HT-29 (cell line): ENCODE measurements around the gene SIK2. TPM values are rescaled to one million over a fixed set of nuclear protein-coding genes. Genes with fewer than 3 reads are reported as not detected.

Experiments
- DNase-seq: peaks from one replicate; pipeline ENCODE4 v3.0.0-alpha.2; 2015; ENCODE audit warnings: low spot score
- total RNA-seq: library from RNA; depleted of rRNA; stranded (reverse); fragments of >200 nt; shearing (Covaris generic); gene quantifications from 2 replicates; pipeline ENCODE4 v1.2.3, GENCODE V29; 2014

Gene SIK2
- total RNA-seq, 1 experiment from 2014 or later: 11.4 TPM

DNA sequence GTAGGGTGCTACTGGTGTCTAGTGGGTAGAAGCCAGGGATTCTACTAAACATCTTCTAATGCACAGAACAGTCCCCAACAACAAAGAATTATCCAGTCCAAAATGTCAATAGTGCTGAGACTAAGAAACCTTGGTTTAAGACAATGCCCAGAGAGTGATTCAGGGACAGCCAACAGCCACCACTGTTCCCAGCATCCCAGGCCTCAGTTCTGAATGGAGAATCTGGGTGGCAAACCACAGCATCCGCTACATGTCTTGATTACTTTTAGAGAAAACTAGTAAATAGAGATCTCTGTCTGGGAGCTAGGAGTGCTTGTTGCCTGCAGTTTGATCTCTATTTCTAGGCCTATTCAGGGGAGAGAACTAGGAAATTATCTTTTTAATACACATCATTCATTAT lies 20.9 kb upstream of the SIK2 start:
- DNase-seq: no peak

DNA sequence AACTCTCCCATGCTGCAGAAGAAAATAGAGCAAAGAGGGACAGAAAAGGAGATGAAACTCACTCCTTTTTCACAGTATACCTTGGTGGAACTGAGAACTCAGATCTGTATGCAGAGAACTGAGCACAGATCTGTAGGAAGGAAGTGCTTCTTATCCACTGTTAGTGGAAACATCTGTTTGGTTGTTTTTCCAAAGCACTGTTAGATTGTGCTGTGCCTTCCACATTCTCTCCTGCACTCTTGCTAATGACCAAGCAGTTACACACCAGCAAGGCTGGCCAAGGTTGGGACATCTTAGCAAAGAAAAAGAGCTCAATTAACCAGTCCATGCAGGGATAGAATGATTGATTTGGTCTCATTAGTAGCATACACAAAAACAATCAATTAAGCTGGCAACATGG lies 20.1 kb upstream of the SIK2 start:
- no peak for DNase-seq

DNA sequence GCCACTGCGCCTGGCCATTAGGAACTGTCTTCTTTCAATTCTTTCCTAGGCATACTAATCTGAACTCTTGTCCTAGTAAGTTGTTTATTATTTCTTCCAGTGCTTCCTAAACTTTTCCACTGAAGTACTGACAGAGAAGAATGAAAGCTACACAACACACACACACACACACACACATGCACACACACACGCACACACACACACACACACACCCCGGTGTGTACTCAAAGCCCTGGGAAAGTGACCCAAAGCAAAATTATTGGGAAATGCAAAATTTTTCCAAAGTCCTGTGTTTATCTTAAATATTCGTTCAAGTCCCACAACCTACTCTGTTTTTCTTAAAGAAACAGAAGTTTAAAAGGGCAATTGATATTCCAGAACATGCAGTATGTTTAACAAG lies 19.4 kb upstream of the SIK2 start:
- DNase-seq: no peak

DNA sequence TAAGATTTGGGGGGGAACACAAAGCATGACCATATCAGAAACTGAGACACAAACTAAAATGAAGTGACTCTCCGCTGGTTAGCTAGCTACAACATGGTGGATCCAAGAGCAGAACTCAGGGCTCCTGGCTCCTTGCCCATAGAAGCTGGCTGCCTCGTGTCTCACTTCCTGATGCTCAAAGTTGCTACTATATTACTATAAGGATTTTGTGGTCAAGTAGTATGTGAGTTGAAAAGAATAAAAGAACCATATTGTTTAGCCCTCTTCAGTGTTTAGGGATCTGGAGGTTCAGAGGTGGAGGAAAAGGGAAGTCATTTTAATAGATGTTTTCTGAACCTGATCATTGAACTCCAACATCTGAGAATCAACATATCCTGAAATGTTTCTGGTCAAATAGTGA lies 16.9 kb upstream of the SIK2 start:
- DNase-seq: no peak

DNA sequence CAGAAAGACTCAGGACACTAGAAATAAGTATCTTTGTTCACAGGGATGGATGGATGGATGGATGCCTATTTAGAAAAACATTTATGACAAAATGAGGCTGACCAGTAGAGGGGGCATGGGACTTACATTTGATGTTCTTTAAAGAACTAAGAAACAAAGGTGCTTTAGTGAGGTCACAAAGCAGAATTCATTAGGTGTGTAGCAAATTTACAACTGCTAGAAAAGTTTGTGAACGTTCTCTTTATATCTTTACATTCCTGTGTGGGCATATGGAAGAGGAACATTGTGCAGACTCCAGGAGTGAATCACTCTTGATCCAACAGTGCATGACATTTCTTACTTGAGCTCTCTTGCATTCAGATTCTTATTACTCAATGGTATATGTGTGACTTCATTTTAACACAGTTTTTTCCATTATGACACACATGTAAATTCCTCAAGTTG lies 15.8 kb upstream of the SIK2 start:
- peak; percentile 87 for DNase-seq

DNA sequence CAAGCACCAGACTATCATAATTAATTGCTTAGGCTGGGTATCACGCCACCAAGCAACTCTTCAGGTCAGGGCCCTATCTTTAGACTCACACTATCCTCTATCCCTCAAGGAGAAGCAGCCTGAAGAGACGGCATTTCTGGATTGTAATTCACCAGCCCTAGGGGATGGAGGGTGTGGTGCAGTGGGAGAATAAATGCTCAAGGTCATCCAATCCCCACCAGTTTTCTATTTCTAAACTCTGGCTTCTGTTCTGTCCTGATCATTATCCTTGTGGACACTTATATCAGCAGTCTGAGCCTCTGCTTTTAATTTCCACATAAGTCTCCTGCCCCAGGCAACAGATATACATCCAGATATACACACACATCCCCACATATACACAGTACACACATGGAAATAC lies 13.1 kb upstream of the SIK2 start:
- no peak for DNase-seq

DNA sequence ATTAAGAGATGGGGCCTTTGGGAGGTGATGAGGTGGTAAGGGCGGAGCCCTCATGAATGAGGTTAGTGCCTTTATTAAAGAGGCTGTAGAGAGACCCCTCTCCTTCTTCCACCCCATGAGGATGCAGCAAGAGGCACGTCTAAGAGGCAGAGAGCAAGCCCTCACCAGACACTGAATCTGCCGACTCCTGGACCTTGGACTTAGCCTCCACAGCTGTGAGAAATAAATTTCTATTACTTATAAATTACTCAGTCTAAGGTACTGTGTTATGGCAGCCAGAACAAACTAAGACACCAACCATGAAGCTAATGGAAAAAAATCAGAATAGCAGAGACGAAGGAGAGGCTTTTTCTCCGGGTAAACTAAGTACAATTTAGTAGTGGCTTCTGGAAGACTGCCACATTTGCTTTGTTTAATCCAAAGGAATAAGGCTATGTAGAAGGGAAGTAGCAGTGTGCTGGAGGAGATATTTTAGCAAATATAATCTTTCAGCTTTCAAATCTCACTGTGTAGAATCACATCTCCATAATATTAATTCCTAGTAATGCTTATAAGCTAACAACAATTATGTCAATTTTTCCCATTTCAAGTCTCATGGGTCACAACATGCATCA lies 12.3 kb upstream of the SIK2 start:
- DNase-seq: no peak

DNA sequence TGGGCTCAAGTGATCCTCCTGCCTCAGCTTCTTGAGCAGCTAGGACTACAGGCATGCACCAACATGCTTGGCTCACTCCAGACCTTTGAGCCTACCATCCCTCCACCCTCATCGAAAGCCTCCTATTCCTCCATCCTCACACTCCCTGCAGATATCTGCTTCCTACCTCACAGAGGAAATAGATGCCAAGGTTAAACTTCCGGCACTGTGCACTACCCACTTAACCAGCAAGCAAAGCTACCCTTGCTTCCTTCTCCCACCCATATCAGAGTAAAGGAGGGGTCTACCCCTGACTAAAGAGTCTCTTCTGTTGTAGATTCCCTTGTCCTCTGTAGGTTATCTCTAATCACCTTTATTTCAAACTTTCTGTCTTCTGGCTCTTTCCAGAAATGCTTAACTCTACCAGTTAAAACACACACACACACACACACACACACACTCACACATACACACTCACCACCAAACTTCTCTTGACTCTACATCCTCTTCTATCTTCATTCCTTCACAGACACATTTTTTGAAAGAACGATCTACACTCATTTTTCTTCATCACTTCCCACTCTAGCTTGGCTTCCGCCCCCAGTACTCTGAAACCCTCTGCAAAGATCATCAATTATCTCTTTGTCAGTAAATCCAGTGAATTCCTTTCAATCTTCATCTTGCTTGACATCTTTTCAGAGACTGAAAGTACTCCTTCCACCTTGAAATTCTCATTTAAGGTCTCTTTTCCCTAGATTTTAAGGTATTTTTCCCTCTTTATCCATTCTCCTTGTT lies 10.9 kb upstream of the SIK2 start:
- DNase-seq: no peak

DNA sequence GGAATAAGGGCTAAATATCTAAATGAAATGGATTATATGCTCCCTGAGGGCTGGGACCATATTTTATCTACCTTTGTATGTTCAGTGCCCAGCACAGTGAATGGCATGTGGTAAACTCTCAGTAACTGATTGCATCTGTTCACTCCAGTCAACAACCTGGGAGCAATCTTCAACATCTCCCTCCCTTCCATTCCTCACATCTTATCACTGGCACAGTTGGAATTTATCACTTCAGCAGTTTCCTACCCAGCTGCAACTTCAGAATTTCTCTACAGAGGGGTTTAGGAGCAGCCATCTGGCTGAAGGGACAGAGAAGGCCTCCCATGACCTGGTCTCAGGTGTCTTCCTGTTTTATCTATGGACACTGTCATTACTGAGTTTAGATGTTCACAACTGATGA lies 9.8 kb upstream of the SIK2 start:
- DNase-seq: no peak

DNA sequence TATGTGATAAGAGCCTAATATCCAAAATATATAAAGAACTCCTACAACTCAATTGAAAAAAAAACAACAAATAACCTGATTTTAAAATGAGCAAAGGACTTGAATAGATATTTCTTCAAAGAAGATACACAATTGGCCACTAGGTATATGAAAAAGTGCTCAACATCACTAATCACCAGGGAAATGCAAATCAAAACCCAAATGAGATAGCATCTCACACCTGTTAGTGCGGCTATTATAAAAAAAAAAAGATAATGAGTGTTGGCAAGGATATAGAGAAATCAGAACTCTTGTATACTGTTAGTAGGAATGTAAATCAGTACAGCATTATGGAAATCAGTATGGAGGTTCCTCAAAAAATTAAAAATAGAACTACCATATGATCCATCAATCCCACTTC lies 5.9 kb upstream of the SIK2 start:
- no peak for DNase-seq

DNA sequence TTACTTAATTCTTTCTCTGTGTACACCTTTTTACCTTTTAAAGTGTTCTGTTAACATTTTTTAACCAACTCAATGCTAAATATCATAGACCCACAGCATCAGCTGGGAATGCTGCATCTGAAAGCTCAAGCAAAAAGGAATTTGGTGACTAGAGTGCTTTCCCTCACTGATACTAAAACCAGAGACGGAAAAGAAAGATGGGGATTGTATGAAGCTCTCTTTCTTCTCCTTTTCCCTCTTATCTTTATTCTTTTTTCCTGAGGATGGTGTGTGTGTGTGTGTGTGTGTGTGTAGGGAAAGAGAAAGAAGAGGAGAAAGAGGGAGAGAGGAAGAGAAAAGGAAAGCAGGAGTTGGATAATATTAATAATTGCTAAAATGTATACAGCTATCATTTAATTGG lies 4.1 kb upstream of the SIK2 start:
- no peak for DNase-seq

DNA sequence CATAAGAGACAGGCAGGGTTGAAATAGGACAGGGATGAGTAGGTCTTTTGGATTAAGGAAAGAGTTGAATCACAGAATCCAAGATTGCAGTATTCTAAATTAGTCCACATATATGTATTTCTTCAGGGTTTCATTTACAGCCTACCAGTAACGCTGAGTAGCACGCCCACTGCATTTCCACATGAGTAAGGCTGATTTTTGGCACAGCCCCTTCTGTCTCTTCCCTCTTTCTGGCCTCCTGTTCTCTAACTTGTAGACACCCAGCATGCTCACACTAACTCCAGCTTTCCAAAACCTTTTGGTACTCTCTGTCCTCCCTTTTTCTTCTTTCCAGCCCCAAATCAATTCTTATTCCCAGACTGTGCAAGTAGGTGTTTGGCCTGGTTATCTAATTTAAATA lies 3.7 kb upstream of the SIK2 start:
- DNase-seq: no peak

DNA sequence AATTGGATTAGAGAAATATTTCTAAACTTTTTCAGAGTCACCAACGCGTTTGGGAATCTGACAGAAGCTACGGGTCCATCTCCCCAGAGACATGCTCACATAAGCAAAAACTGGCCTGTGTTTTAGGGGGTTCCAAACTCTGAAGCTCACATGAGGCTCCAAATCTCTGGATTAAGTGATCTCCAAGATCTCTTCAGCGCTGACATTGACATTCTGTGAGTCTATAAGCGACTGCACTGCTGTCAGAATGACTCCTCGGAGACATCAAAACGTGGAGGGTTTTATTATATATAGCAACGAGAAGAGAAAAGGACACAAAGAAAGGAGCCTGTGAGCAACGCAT lies 642 bp upstream of the SIK2 start:
- no peak for DNase-seq

DNA sequence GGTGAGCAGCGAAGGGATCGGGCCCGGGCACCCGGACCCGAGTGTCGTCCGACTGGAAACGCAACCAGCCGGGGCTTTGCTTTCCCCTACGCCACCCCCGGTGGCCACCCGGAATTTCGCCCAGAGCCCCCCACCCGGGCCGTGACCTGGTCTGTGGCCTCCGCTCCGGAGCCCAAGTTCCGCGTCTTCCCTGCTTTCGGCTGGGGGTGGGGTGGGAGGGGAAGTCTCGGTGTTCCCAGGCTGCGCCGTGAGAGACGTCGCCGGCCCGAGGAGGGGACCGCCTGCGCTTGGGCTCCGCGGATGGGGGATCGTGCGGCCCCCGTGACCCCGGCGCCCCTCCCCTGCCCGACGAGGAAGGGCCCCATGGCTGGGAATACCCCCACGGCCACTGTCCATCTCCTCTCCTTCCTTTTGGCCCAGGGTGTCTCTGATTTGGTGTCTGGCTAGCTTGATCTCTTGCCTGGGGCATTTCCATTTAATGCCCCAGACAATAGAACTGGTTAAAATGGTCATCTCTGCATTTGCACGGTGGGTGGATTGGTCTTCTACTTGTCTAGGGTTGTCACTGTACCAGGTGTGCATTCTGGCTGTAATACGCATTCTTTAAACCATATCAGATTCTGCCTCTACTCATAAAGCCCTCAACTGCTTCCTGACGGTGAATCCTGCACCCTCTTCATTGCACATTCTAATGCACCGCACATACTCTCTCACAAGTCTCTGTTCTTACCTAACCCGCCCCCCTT lies 789 bp downstream of the SIK2 start:
- peak; percentile 58 for DNase-seq

DNA sequence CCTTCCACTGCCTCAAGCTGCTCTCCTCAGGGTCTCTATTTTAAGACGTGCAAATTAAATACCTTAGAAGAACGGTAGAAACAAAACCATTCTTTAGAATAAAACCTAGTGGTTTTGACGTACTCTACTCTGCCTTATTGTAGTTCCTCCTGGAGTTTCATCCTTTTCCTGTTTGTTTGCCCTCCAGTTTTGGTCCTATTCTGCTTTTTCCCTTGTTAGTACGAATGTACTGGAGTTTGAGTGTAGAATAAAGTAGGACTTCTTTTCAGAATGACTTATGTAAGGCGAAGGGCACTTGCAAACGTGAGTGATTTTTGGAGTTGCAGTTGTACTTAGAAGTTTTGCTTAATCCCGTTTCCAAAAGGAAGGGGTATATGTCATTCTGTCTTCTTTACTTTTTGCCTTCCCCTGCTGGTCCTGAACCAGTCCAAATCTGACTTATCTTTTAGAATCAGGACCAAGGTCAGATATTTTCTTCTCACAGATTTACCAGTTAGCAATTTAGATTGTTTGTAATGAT lies 1.4 kb downstream of the SIK2 start:
- DNase-seq: no peak

DNA sequence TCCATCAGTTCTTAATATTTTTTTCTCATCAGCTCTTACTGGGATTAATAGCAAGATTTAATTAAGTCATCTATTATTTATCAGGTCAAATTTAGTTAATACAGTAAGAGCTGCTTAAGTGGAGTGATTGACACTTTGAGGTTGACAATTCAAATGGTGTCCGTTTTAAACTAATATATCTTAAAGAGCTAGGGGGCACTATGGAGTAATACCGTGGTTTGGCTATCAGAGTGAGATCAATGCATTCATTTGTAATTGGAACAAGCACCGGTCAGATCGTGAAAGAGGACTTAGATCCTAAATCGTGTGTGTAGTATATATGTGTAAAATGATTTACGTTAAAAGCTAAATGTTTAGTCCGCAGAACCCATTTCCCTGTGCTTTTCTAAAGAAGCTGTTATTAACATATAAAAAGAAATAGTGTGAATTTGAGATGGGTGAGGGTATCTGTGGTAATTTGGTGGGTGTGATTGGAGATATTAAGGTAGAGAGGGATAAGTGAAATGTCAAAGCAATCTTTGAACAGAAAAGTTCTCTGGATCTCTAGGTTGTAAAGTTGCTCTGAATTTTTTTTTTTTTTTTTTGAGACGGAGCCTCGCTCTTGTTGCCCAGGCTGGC lies 2.3 kb downstream of the SIK2 start:
- DNase-seq: peak; percentile 85

DNA sequence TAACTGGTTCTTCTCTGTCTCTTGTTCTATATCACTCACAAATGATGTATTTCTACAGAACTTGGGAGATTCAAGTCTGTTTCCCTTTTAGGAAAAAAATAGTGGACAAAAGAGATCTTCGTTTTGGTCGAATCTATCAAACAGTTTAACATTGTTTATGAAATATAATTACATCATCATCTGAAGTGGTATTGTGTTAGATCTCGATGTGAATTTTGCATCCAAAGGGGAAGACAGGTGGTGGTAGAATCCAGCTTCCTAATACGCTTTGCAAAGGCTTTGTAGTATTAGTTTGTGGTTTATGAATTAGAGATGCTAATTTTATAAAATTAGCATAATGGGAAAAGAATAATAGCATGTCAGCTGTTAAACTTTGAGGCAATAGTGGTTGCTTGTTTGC lies 3.4 kb downstream of the SIK2 start:
- DNase-seq: no peak

DNA sequence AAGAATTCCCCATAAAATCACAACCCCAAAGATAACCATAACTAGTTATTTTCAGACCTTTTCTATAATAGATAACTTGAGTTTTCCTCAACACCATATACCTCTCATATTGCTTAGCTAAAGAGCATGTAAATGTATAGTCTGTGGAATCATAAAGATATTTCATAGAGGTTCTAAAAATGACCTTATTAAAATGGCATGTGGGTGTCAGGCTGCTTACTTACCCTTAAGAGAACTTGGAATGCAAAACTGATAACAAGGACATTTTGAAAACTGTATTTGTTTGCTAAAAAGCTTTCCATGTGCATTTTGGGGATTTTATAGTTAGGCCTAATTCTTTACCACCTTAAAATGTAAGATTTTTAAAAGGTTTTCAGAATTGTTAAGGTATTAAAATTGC lies 4.7 kb downstream of the SIK2 start:
- no peak for DNase-seq

DNA sequence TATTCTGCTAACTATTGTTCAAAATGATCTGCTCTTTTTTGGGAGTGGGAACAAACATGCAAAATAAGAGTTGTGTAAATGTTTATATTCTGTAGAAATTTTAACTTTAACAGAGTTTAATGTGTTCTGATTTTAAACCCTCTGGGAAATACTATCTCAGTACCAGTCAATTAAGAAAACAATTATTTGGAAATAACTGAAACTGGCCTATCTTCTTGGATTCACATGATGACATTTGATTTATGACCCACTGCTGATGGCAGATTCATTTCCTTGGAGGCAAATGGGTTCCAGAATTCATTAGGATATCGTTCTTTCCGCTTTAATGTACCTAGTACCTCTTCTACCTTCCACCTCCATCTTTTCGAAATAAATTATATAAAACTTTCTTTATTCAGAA lies 5.5 kb downstream of the SIK2 start:
- no peak for DNase-seq

DNA sequence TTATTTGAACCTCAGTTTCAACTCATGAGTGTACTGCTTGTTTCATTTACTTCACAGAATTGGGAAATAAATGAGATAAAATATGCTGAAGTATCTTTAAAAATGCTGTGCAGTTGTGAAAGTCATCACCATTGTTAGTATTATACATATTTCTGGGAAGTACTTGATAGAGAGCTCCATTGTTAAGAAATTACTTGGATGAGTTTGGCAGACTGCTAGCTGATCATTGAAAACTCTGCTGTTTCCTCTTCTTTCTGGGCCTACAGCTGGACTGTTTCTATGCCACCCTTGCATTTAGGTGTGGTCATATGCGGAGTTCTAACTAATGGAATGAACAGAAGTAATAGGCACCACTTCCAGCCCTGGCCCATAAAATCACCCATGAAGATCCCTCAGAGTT lies 10.0 kb downstream of the SIK2 start:
- DNase-seq: no peak

DNA sequence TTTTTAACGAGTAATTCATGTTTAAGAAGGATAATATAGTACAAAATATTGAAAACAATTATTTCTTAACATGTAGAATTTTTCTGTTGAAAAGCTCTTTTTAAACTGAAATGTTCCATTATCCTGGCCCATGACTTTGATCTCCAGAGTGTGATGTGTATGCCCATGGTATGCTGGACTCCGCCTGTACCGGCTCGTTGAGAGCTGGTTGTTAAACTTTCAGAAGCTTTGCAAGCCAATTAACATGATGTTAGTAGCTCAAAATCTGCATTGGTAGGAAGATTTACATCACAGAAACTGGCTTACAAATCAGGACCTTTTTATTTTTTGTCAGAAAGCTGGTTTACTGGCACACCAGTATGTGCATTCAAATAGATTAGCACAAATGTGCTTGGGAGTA lies 15.0 kb downstream of the SIK2 start:
- no peak for DNase-seq

DNA sequence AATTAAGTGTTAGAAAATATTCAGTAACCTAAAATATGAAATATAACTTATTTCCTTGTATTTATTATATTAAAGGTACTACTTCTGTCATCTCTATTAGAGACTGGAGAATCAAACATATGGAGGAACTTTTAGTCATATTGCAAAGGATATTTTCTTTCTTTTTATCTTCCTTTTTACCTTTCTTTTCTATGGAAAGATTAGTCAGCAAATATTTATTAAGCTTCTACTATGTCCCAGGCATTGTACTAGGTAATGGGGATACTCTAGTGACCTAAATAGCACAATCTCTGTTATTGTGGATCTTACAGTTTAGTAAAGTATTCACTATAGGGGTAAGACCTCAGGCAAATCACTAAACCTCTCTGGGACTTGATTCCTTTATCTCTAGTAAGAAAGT lies 18.3 kb downstream of the SIK2 start:
- no peak for DNase-seq
